GM12878 (cell line): ENCODE measurements around the gene PLPP2. TPM values are rescaled to one million over a fixed set of nuclear protein-coding genes. Genes with fewer than 3 reads are reported as not detected.
"Not testable (repeated sequence)": the region's sequence is repeated elsewhere in the genome, so short reads cannot be mapped to it uniquely, and the experiment has no call there.

ENCODE experiments used
- ATAC-seq: fragments of 200-7000 bp; cut with Tn5 transposase; 3 replicates; pipeline ENCODE4 v1.9.1; 2020; ENCODE audit warnings: mild to moderate bottlenecking, moderate library complexity
- BruUV-seq: library from RNA; stranded (reverse); fragments of 400-500 nt; replicated peaks from 2 replicates; lab custom pipeline; 2021; lab: Mats Ljungman, UMichigan
- CTCF ChIA-PET: fragments of 300-600 bp; sonication (Branson Sonifier 250); formaldehyde crosslinking; extraction: SDS; loops from one replicate; lab custom pipeline; 2021; ENCODE audit warnings: inconsistent platforms; lab: Yijun Ruan, JAX
- POLR2A ChIA-PET: fragments of 350-600 bp; formaldehyde crosslinking; extraction: SDS; loops from one replicate; lab custom pipeline; 2021; ENCODE audit warnings: inconsistent platforms; lab: Charles Lee
- RAD21 ChIA-PET: fragments of 300-600 bp; sonication (Branson Sonifier 250); formaldehyde crosslinking; loops from one replicate; lab custom pipeline; 2023; ENCODE audit warnings: antibody characterized with exemption; ENCODE audit not compliant: unreplicated experiment; lab: Charles Lee
- SMC1A ChIA-PET: fragments of 300-600 bp; sonication (Branson Sonifier 250); formaldehyde crosslinking; loops from one replicate; lab custom pipeline; 2023; ENCODE audit not compliant: unreplicated experiment, uncharacterized antibody; lab: Charles Lee
- DNase-seq: peaks from one replicate; pipeline ENCODE4 v3.0.0-alpha.2; 2011; ENCODE audit warnings: low read depth, low spot score
- FAIRE-seq: peaks from 3 replicates; lab custom pipeline; 2011; peaks lifted over from hg19 to GRCh38; lab: Jason Lieb, UNC
- H2AFZ ChIP-seq: 2 replicates; pipeline ENCODE4 v1.6.0; 2011; ENCODE audit warnings: low read depth, low read length, control low read depth; ENCODE audit not compliant: control insufficient read depth
- H3K27ac ChIP-seq: 2 replicates; pipeline ENCODE4 v1.5.1; 2011; ENCODE audit warnings: control low read depth; ENCODE audit not compliant: control insufficient read depth, insufficient read depth
- H3K27me3 ChIP-seq, 2 experiments: replicated peaks in 1 of 2; 2 replicates each; pipeline versions ENCODE4 v1.6.0 to v1.6.1; 2011; ENCODE audit warnings: low read length in 1 of 2; ENCODE audit not compliant: control insufficient read depth in 2 of 2, insufficient read depth in 2 of 2
- H3K36me3 ChIP-seq, 2 experiments: 2 replicates each; pipeline ENCODE4 v1.5.1; 2011; ENCODE audit warnings: low read length in 1 of 2; ENCODE audit not compliant: control insufficient read depth in 2 of 2, insufficient read depth in 2 of 2
- H3K4me1 ChIP-seq: 2 replicates; pipeline ENCODE4 v1.6.1; 2011; ENCODE audit warnings: mild to moderate bottlenecking, low read length, moderate library complexity, mixed read lengths; ENCODE audit not compliant: control insufficient read depth, insufficient read depth
- H3K4me2 ChIP-seq: 2 replicates; pipeline ENCODE4 v1.6.0; 2011; ENCODE audit warnings: control low read depth; ENCODE audit not compliant: control insufficient read depth, insufficient read depth
- H3K4me3 ChIP-seq: fragments of 200-600 bp; sonication (generic); 2 replicates; pipeline ENCODE4 v1.5.1; 2016
- H3K79me2 ChIP-seq: 2 replicates; pipeline ENCODE4 v1.6.0; 2011; ENCODE audit warnings: low read length; ENCODE audit not compliant: control insufficient read depth, insufficient read depth
- H3K9ac ChIP-seq: 2 replicates; pipeline ENCODE4 v1.8.0; 2011; ENCODE audit warnings: low read length, control low read depth, mixed read lengths; ENCODE audit not compliant: control insufficient read depth, insufficient read depth
- H3K9me3 ChIP-seq: replicated peaks from 3 replicates; pipeline ENCODE4 v1.5.1; 2011; ENCODE audit warnings: mild to moderate bottlenecking, low read length; ENCODE audit not compliant: control insufficient read depth, insufficient read depth
- H4K20me1 ChIP-seq: 2 replicates; pipeline ENCODE4 v1.6.0; 2011; ENCODE audit not compliant: control insufficient read depth, insufficient read depth
- ESRRA ChIP-seq: IDR thresholded peaks from 2 replicates; pipeline ENCODE4 v1.6.1; 2012; ENCODE audit warnings: mild to moderate bottlenecking, low read length, improper control_type of control experiment
- HCFC1 ChIP-seq: fragments of 150-350 bp; IDR thresholded peaks from 2 replicates; pipeline ENCODE4 v1.6.1; 2014; ENCODE audit warnings: low read length
- MXI1 ChIP-seq: fragments of 150-350 bp; IDR thresholded peaks from 2 replicates; pipeline ENCODE4 v1.6.1; 2011; ENCODE audit warnings: low read depth, mild to moderate bottlenecking, inconsistent platforms, low read length, improper control_type of control experiment
- NFYA ChIP-seq: IDR thresholded peaks from 2 replicates; pipeline ENCODE4 v1.6.1; 2011; ENCODE audit warnings: low read depth, mild to moderate bottlenecking, low read length, improper control_type of control experiment, borderline replicate concordance
- RELA ChIP-seq: fragments of 450-650 bp; IDR thresholded peaks from 2 replicates; pipeline ENCODE4 v1.8.0; 2014; ENCODE audit warnings: borderline replicate concordance; ENCODE audit not compliant: partially characterized antibody
- ZBTB40 ChIP-seq: fragments of 450-650 bp; IDR thresholded peaks from 2 replicates; pipeline ENCODE4 v1.6.1; 2016; ENCODE audit warnings: mild to moderate bottlenecking, moderate library complexity, borderline replicate concordance
- WGBS: methylation state at CpG from one replicate; pipeline ENCODE4 v1.1.6; 2016; ENCODE audit warnings: low lambda C conversion rate; ENCODE audit not compliant: insufficient replicate concordance, insufficient coverage; ENCODE audit errors: missing lambda C conversion rate; 5-methylcytosine and 5-hydroxymethylcytosine counted together
- in situ Hi-C: fragments of 300-500 bp; cut with MboI; formaldehyde crosslinking; loops from 9 replicates; pipeline ENCODE4 v1.14.3; 2018; ENCODE audit warnings: mixed read lengths
- intact Hi-C: fragments of 100-400 bp; cut with micrococcal nuclease; formaldehyde crosslinking; loops from one replicate; pipeline ENCODE4 v1.14.2; 2022; ENCODE audit not compliant: unreplicated experiment
- polyA plus RNA-seq, 11 experiments: library from polyadenylated mRNA; depleted of rRNA in 4 of 11; unstranded in 6 of 11; stranded (reverse) in 5 of 11; fragments of >200 nt; fragmentation: Nextera tagmentation in 4 of 11; fragmentation: Illumina TruSeq in 1 of 11; extraction: Ambion mirVana in 4 of 11; extraction: Trizol in 1 of 11; gene quantifications; 1 replicate in 1 of 11; 2 replicates in 10 of 11; pipeline versions ENCODE4 v1.2.1 to v1.2.3, GENCODE V29; 2011 to 2016; ENCODE audit warnings: inconsistent platforms in 2 of 11, missing spikeins in 2 of 11, low read depth in 1 of 11
- total RNA-seq, 4 experiments: library from RNA; depleted of rRNA in 3 of 4; stranded (reverse); fragments of >200 nt in 3 of 4; fragmentation: Illumina TruSeq in 1 of 4; extraction: Trizol in 1 of 4; gene quantifications; 2 replicates each; pipeline versions ENCODE4 v1.2.1 to v1.2.3, GENCODE V29; 2013 to 2021

The PLPP2 gene
- total and polyA plus RNA-seq, 10 of the 15 experiments (the other 5 are each of a cell fraction or from before 2014, with no cell fraction given): 0.04 to 0.62 (median 0.14) TPM; not detected in 7

- TF ChIP-seq NFYA (no peak), HCFC1 (no peak), ESRRA (no peak), MXI1 (no peak), RELA (no peak), ZBTB40 (no peak)
Measured at GRCh38 chr19:262125-262524, 29.1 kb downstream of the PLPP2 start (continued).

DNA sequence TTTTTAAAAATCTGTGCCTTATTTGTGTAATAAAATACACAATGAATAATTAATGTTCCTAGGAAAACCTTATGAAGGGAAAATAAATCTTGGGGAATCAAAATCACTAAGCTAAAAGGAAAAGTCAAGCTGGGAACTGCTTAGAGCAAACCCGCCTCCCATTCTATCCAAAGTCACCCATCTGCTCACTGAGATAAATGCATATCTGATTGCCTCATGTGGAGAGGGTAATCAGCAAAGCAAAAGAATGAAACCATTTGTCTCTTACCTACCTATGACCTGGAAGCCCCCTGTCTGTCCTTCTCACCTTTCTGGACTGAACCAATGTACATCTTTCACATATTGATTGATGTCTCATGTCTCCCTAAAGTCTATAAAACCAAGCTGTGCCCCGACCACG is 34.4 kb downstream of the PLPP2 start:
- in situ Hi-C loops, H3K27me3 ChIP-seq, H3K4me3 ChIP-seq, BruUV-seq, H3K27ac ChIP-seq, intact Hi-C loops, H4K20me1 ChIP-seq, ATAC-seq, H3K36me3 ChIP-seq, H3K4me1 ChIP-seq, FAIRE-seq, POLR2A ChIA-PET, DNase-seq, H3K79me2 ChIP-seq, H3K4me2 ChIP-seq, H3K9me3 ChIP-seq, H2AFZ ChIP-seq, H3K9ac ChIP-seq: not testable (repeated sequence)
- SMC1A ChIA-PET: interaction anchor here (1.9 kb wide), 1 partner anchor 10 kb away, joined by 6 read pairs; no protein-coding TSS in a partner anchor
- WGBS: 64% methylated on average over 3 of the region's 3 CpGs
- RAD21 ChIA-PET: interaction anchor here (0.8 kb wide), 1 partner anchor 10 kb away, joined by 3 read pairs; no protein-coding TSS in a partner anchor
- CTCF ChIA-PET: interaction anchor here (0.7 to 1.7 kb wide), 2 partner anchors 10 kb away, joined by 5 to 10 read pairs; no protein-coding TSS in a partner anchor

- intact Hi-C loops: not testable (repeated sequence)
- CTCF ChIA-PET: interaction anchor here (1.1 to 1.4 kb wide), 2 partner anchors 10 to 14 kb away, joined by 3 to 5 read pairs; no protein-coding TSS in a partner anchor
- SMC1A ChIA-PET: interaction anchor here (0.6 kb wide), 1 partner anchor 8 kb away, joined by 3 read pairs; no protein-coding TSS in a partner anchor
Measured at GRCh38 chr19:252421-253186, 38.6 kb downstream of the PLPP2 start.

More at GRCh38 chr19:252421-253186, 38.6 kb downstream of the PLPP2 start:
- ATAC-seq, H3K79me2 ChIP-seq, H2AFZ ChIP-seq, H3K36me3 ChIP-seq, H3K27me3 ChIP-seq, H3K4me1 ChIP-seq, H3K9ac ChIP-seq, POLR2A ChIA-PET, RAD21 ChIA-PET, H3K4me3 ChIP-seq, H4K20me1 ChIP-seq, BruUV-seq, H3K27ac ChIP-seq, H3K9me3 ChIP-seq, H3K4me2 ChIP-seq, DNase-seq, FAIRE-seq, in situ Hi-C loops: not testable (repeated sequence)
- WGBS: 17% methylated on average over 7 of the region's 7 CpGs
